Vagina (tissue), 2 donors: ENCODE data around the gene ACTA2. TPM values are rescaled to one million over a fixed set of nuclear protein-coding genes. Genes with fewer than 3 reads are reported as not detected.

Experiments used
- DNase-seq, 2 donors: peaks; one replicate each; pipeline ENCODE4 v3.0.0-alpha.2; 2017; ENCODE audit errors: extremely low spot score in 2 of 2
- H3K27ac ChIP-seq: fragments of 200-600 bp; sonication (generic); one replicate; pipeline ENCODE4 v1.5.1; 2019
- H3K27me3 ChIP-seq: fragments of 200-600 bp; sonication (generic); one replicate; pipeline ENCODE4 v1.5.1; 2019
- H3K36me3 ChIP-seq, 2 donors: fragments of 200-600 bp; sonication (generic); one replicate each; pipeline ENCODE4 v1.5.1; 2017 to 2019
- H3K4me1 ChIP-seq: fragments of 200-600 bp; sonication (generic); one replicate; pipeline ENCODE4 v1.5.1; 2019
- H3K4me3 ChIP-seq, 2 donors: fragments of 200-600 bp; sonication (generic); 1 replicate in 1 of 2; 2 replicates in 1 of 2; pipeline ENCODE4 v1.5.1; 2016 to 2019
- H3K9me3 ChIP-seq: fragments of 200-600 bp; sonication (generic); one replicate; pipeline ENCODE4 v1.5.1; 2019
- CTCF ChIP-seq, 3 experiments: fragments of 450-650 bp in 2 of 3; fragments of 200-600 bp in 1 of 3; sonication (generic) in 1 of 3; IDR thresholded peaks; one replicate each; pipeline ENCODE4 v1.5.1; 2017 to 2019; ENCODE audit warnings: antibody characterized with exemption in 3 of 3, mild to moderate bottlenecking in 2 of 3, moderate library complexity in 2 of 3
- POLR2A ChIP-seq, 2 donors: fragments of 450-650 bp; IDR thresholded peaks; one replicate each; pipeline ENCODE4 v1.6.1; 2017; ENCODE audit warnings: antibody characterized with exemption in 2 of 2, mild to moderate bottlenecking in 2 of 2, moderate library complexity in 2 of 2
- POLR2AphosphoS5 ChIP-seq, 2 donors: sonication (generic); formaldehyde crosslinking; IDR thresholded peaks; one replicate each; pipeline ENCODE4 v1.9.0; 2017; ENCODE audit warnings: antibody characterized with exemption in 2 of 2, mild to moderate bottlenecking in 2 of 2, low read depth in 1 of 2; ENCODE audit not compliant: insufficient read depth in 1 of 2
- intact Hi-C: fragments of 100-400 bp; cut with DNase I; formaldehyde crosslinking; loops from one replicate; pipeline ENCODE4 v1.15.1; 2023
- total RNA-seq: library from RNA; depleted of rRNA; stranded (reverse); fragments of >200 nt; gene quantifications from one replicate; pipeline ENCODE4 v1.2.3, GENCODE V29; 2016

ACTA2 gene
- total RNA-seq, 1 donor from 2014 or later, result 1,162 TPM

GRCh38 chr10:88971221-88972061 lies 18.9 kb upstream of the ACTA2 start:
- H3K27me3 ChIP-seq, result no peaks in the 10 kb centered on the region
- H3K4me3 ChIP-seq, result no peak overlapping the region
- no peaks in the 10 kb centered on the region for H3K36me3 ChIP-seq
- TF ChIP-seq POLR2A (IDR thresholded peaks at IDR 0.05), result no peak
- TF ChIP-seq CTCF (IDR thresholded peaks at IDR 0.05), result no peak
- no peak for TF ChIP-seq POLR2AphosphoS5 (IDR thresholded peaks at IDR 0.05; ENCODE audit: insufficient read depth in 1 of 2, low read depth in 1 of 2)
- intact Hi-C loops, result no loop called here
- peaks cover 25% of the 10 kb centered on the region for H3K4me1 ChIP-seq
- no peak for DNase-seq
- H3K27ac ChIP-seq, result peak overlapping the region; percentile 54
- no peaks in the 10 kb centered on the region for H3K9me3 ChIP-seq

- TF ChIP-seq POLR2A (IDR thresholded peaks at IDR 0.05) (no peak), CTCF (IDR thresholded peaks at IDR 0.05) (no peak), POLR2AphosphoS5 (IDR thresholded peaks at IDR 0.05; ENCODE audit: insufficient read depth in 1 of 2, low read depth in 1 of 2) (no peak)
- intact Hi-C loops, result no loop called here
- Histone ChIP-seq H3K36me3 (no peaks in the 10 kb centered on the region), H3K4me3 (no peak overlapping the region), H3K9me3 (no peaks in the 10 kb centered on the region), H3K27me3 (no peaks in the 10 kb centered on the region), H3K27ac (peak overlapping the region; percentile 48), H3K4me1 (peaks cover 7% of the 10 kb centered on the region)
- DNase-seq, result no peak
These were observed 15.8 kb upstream of the ACTA2 start for GRCh38 chr10:88968391-88968790.

DNA sequence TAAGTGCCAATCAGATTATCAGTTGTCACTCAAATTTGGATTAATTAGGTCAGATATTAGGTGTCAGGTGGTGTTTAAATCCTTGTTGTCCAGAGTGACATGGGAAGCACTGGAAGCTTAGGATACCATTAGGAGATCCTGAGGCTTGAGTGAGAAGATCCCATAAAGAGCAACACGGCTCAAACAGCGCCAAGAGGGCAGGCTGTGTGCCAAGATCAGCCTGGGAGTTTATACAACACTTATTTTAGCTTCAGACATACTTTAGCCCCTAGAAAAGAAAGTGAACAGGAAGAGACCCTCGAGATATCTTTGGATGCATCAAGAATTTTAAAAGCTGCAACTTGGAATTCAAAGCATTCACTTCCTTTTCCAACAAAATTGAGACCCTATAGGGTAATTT lies 14.2 kb upstream of the ACTA2 start:
- Histone ChIP-seq H3K27me3 (no peaks in the 10 kb centered on the region), H3K36me3 (no peaks in the 10 kb centered on the region), H3K4me3 (no peak overlapping the region), H3K27ac (peak overlapping the region; percentile 11), H3K4me1 (peaks cover 7% of the 10 kb centered on the region), H3K9me3 (no peaks in the 10 kb centered on the region)
- TF ChIP-seq CTCF (IDR thresholded peaks at IDR 0.05) (no peak), POLR2A (IDR thresholded peaks at IDR 0.05) (no peak), POLR2AphosphoS5 (IDR thresholded peaks at IDR 0.05; ENCODE audit: insufficient read depth in 1 of 2, low read depth in 1 of 2) (no peak)
- DNase-seq, result no peak
- intact Hi-C loops, result no loop called here

- no peak for DNase-seq
- H3K27ac ChIP-seq, result peak overlapping the region; percentile 34
- intact Hi-C loops, result no loop called here
- TF ChIP-seq POLR2A (IDR thresholded peaks at IDR 0.05), result no peak
- H3K4me1 ChIP-seq, result peaks cover 7% of the 10 kb centered on the region
- no peaks in the 10 kb centered on the region for H3K9me3 ChIP-seq
- H3K27me3 ChIP-seq, result no peaks in the 10 kb centered on the region
- H3K36me3 ChIP-seq, result no peaks in the 10 kb centered on the region
- no peak overlapping the region for H3K4me3 ChIP-seq
These were observed 12.4 kb upstream of the ACTA2 start for GRCh38 chr10:88964869-88965415.

DNA sequence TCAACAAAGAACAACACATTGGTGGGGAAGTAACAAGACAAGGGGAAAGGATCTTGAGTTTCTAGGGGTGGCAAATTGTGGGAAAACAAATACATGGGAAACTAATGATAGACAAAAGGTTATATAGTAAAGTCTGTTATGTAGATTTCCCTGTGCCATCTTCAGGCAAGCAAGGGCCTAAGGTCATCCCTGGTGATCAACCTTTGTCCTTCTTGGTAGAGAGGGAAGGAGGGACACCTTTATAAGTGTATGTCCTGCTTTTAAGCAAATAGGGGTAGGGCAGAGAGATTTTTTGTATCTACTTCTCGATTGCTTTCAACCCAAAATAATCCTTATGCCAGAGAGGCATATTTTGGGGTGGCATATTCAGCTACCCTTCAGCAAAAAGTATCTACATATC lies 11.8 kb upstream of the ACTA2 start:
- Histone ChIP-seq H3K27ac (peak overlapping the region; percentile 34), H3K9me3 (no peaks in the 10 kb centered on the region), H3K27me3 (no peaks in the 10 kb centered on the region), H3K4me3 (no peak overlapping the region), H3K4me1 (peaks cover 7% of the 10 kb centered on the region), H3K36me3 (no peaks in the 10 kb centered on the region)
- DNase-seq, result no peak
- TF ChIP-seq POLR2A (IDR thresholded peaks at IDR 0.05), result no peak
- TF ChIP-seq CTCF (IDR thresholded peaks at IDR 0.05), result no peak
- TF ChIP-seq POLR2AphosphoS5 (IDR thresholded peaks at IDR 0.05; ENCODE audit: insufficient read depth in 1 of 2, low read depth in 1 of 2), result no peak
- intact Hi-C loops, result no loop called here
